Thyroid gland (tissue), 4 donors: ENCODE measurements around the gene TMC6. TPM values are rescaled to one million over a fixed set of nuclear protein-coding genes. Genes with fewer than 3 reads are reported as not detected.

Experiments
- DNase-seq, 2 donors: peaks; one replicate each; pipeline ENCODE4 v3.0.0-alpha.2; 2019
- H3K27ac ChIP-seq, 3 donors: fragments of 200-600 bp; sonication (generic); 1 replicate in 2 of 3; 2 replicates in 1 of 3; pipeline ENCODE4 v1.5.1; 2016 to 2019; ENCODE audit warnings: mild to moderate bottlenecking in 1 of 3, moderate library complexity in 1 of 3
- H3K27me3 ChIP-seq: fragments of 200-600 bp; sonication (generic); one replicate; pipeline ENCODE4 v1.5.1; 2019
- H3K36me3 ChIP-seq, 2 donors: fragments of 200-600 bp; sonication (generic); one replicate each; pipeline ENCODE4 v1.5.1; 2016 to 2019
- H3K4me1 ChIP-seq, 2 donors: fragments of 200-600 bp; sonication (generic); one replicate each; pipeline ENCODE4 v1.5.1; 2017 to 2019
- H3K4me3 ChIP-seq, 3 donors: fragments of 200-600 bp; sonication (generic); replicated peaks in 1 of 3; 1 replicate in 2 of 3; 2 replicates in 1 of 3; pipeline ENCODE4 v1.5.1; 2016; ENCODE audit warnings: mild to moderate bottlenecking in 1 of 3
- H3K9me3 ChIP-seq: fragments of 200-600 bp; sonication (generic); one replicate; pipeline ENCODE4 v1.5.1; 2017
- POLR2A ChIP-seq, 2 donors: fragments of 450-650 bp; IDR thresholded peaks; one replicate each; pipeline ENCODE4 v1.6.1; 2017; ENCODE audit warnings: antibody characterized with exemption in 2 of 2, mild to moderate bottlenecking in 2 of 2, moderate library complexity in 1 of 2
- WGBS, 2 donors: methylation state at CpG; one replicate each; pipeline ENCODE4 v1.1.5; 2017; 5-methylcytosine and 5-hydroxymethylcytosine counted together
- intact Hi-C: fragments of 100-400 bp; cut with DNase I; formaldehyde crosslinking; loops from one replicate; pipeline ENCODE4 v1.15.1; 2023
- total RNA-seq, 4 donors: library from RNA; depleted of rRNA; stranded (reverse); fragments of >200 nt; gene quantifications; one replicate each; pipeline ENCODE4 v1.2.3, GENCODE V29; 2016
- TF ChIP-seq, protein P1 (sequence below), 6 experiments: fragments of 200-600 bp in 3 of 6; fragments of 450-650 bp in 3 of 6; sonication (generic) in 3 of 6; IDR thresholded peaks; one replicate each; pipeline ENCODE4 v1.5.1; 2016 to 2019; ENCODE audit warnings: antibody characterized with exemption in 6 of 6, mild to moderate bottlenecking in 2 of 6, inconsistent platforms in 1 of 6, moderate library complexity in 1 of 6

Gene TMC6
- total RNA-seq, 4 donors from 2014 or later = 10.0 to 22.8 (median 20.4) TPM

DNA sequence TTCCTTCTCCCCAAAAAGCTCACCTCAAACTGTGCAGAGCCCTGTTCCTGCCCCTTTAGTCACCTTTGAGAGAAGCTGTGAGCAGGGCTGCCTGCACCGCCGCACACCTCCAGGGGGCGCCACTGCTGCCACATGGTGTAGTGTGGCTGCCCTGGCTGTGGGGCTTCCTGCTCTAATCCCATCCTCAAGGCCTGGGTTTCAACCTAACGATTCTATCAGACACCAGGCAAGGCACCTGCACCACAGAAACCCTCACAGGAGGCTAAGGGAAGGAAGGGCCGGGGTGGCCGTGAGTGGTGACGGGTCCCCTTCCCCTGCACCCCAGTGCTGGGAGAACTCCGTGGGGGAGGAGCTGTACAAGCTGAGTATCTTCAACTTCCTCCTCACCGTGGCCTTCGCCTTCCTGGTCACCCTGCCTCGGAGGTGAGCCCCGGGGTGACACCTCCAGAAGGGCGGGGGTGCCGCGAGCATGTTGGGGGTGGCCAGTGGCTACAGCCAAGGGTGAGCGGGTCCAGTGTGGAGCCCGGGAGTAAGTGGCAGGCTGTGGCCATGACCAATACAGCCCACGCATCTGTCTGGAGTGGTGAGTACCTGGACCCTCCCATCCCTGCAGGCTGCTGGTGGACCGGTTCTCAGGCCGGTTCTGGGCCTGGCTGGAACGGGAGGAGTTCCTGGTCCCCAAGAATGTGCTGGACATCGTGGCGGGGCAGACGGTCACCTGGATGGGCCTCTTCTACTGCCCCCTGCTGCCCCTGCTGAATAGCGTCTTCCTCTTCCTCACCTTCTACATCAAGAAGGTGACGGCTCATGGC, 9.0 kb upstream of the TMC6 start:
- 70 to 72% methylated on average over 17 to 24 of the region's 26 CpGs for WGBS, 2 donors
- no peak for DNase-seq
- no peak for TF ChIP-seq POLR2A (IDR thresholded peaks at IDR 0.05)
- TF ChIP-seq, protein P1, sequence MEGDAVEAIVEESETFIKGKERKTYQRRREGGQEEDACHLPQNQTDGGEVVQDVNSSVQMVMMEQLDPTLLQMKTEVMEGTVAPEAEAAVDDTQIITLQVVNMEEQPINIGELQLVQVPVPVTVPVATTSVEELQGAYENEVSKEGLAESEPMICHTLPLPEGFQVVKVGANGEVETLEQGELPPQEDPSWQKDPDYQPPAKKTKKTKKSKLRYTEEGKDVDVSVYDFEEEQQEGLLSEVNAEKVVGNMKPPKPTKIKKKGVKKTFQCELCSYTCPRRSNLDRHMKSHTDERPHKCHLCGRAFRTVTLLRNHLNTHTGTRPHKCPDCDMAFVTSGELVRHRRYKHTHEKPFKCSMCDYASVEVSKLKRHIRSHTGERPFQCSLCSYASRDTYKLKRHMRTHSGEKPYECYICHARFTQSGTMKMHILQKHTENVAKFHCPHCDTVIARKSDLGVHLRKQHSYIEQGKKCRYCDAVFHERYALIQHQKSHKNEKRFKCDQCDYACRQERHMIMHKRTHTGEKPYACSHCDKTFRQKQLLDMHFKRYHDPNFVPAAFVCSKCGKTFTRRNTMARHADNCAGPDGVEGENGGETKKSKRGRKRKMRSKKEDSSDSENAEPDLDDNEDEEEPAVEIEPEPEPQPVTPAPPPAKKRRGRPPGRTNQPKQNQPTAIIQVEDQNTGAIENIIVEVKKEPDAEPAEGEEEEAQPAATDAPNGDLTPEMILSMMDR (IDR thresholded peaks at IDR 0.05) = peak in 1 of 6 experiments; percentile 2
- peaks cover 6 to 21% of the 10 kb centered on the region in 2 donors for H3K4me1 ChIP-seq
- no peaks in the 10 kb centered on the region for H3K27me3 ChIP-seq
- intact Hi-C loops = no loop called here
- no peaks in the 10 kb centered on the region for H3K9me3 ChIP-seq
- H3K4me3 ChIP-seq = no peak overlapping the region
- no peaks in the 10 kb centered on the region for H3K36me3 ChIP-seq
- no peak overlapping the region for H3K27ac ChIP-seq

- no peak overlapping the region for H3K27ac ChIP-seq
- H3K36me3 ChIP-seq = no peaks in the 10 kb centered on the region
- peaks cover 14 to 24% of the 10 kb centered on the region in 2 donors for H3K4me1 ChIP-seq
- DNase-seq = no peak
- intact Hi-C loops = no loop called here
- 93 to 97% methylated on average over 9 of the region's 9 CpGs for WGBS, 2 donors
- H3K9me3 ChIP-seq = no peaks in the 10 kb centered on the region
- TF ChIP-seq POLR2A (IDR thresholded peaks at IDR 0.05) = no peak
- TF ChIP-seq, protein P1 (IDR thresholded peaks at IDR 0.05) = no peak
- H3K27me3 ChIP-seq = no peaks in the 10 kb centered on the region
- H3K4me3 ChIP-seq = no peak overlapping the region
Measured at GRCh38 chr17:78135858-78136500, 7.4 kb upstream of the TMC6 start.

DNA sequence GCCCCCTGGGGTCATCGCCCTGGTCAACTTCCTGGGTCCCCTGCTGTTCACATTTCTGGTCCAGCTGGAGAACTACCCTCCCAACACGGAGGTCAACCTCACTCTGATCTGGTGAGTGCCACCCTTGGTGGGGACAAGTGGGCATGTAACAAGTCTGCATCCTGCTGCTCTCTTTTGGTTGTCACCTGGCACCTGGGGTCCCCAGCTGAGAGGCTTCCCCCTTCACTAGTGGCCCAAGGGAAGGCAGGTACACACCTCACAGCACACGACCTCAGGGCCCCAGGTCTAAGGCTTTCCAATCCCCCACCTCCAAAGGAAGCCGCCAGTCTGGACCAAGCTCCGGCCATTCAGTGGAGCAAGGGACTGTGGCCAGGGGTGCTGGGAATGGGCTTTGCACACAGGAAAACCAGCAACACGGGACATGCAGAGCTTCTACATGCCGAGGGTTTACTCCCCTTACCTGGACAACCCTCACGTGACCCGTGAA, 6.4 kb upstream of the TMC6 start:
- intact Hi-C loops = no loop called here
- Histone ChIP-seq H3K36me3 (no peaks in the 10 kb centered on the region), H3K4me3 (no peak overlapping the region), H3K27ac (no peak overlapping the region), H3K27me3 (no peaks in the 10 kb centered on the region), H3K4me1 (peaks cover 8 to 24% of the 10 kb centered on the region in 2 donors), H3K9me3 (no peaks in the 10 kb centered on the region)
- WGBS, 2 donors = 65 to 85% methylated on average over 4 to 5 of the region's 9 CpGs
- TF ChIP-seq POLR2A (IDR thresholded peaks at IDR 0.05) = no peak
- TF ChIP-seq, protein P1 (IDR thresholded peaks at IDR 0.05) = no peak
- DNase-seq = no peak

DNA sequence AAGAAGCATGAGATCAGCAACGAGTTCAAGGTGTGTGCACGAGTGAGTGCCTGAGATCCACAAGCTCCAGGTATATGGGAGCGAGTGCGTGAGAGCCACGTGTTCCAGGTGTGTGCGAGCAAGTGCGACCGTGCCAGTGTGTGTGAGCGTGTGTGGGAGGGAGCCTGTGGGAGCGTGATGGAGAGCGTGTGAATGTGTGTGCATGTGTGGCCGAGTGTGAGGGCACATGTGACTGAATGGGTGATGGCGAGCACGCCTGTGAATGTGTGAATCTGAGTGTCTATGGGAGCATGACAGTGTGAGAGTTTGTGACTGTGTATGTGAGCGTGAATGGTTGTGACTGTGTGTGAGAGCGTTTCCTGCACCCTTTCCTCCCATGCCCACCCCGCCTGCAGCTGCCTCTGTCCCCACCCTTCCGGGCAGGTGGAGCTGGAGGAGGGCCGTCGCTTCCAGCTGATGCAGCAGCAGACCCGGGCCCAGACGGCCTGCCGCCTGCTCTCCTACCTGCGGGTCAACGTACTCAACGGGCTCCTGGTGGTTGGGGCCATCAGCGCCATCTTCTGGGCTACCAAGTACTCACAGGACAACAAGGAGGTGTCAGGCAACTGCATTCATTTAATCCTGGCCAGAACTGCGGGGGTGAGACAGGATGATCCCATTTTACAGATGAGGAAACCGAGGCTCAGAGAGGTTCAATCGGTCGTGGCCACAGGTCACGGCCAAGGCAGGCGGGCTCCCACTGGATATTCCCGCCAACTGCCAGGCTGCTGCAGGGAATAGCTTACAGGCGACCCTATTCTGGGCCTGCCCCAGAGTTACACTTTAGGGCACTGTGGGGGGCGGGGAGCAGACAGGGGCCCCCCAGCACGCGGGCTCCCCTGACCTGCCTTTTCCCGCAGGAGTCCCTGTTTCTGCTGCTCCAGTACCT, 5.7 kb upstream of the TMC6 start:
- intact Hi-C loops = no loop called here
- Histone ChIP-seq H3K27ac (no peak overlapping the region), H3K36me3 (no peaks in the 10 kb centered on the region), H3K27me3 (no peaks in the 10 kb centered on the region), H3K9me3 (no peaks in the 10 kb centered on the region), H3K4me3 (no peak overlapping the region), H3K4me1 (peaks cover 8 to 31% of the 10 kb centered on the region in 2 donors)
- DNase-seq = peak in 1 of 2 donors; percentile 39
- 63 to 72% methylated on average over 28 of the region's 39 CpGs for WGBS, 2 donors
- TF ChIP-seq, protein P1 (IDR thresholded peaks at IDR 0.05) = peak in 3 of 6 experiments; percentile 27 to 36 (median 31)
- TF ChIP-seq POLR2A (IDR thresholded peaks at IDR 0.05) = no peak
